A549 (cell line): ENCODE results near the gene UCKL1.

Experiments used
- CBX2 ChIP-seq: fragments of 200-600 bp; sonication (generic); IDR thresholded peaks from 2 replicates; pipeline ENCODE4 v1.6.1; 2016; ENCODE audit warnings: low read depth, mild to moderate bottlenecking, borderline replicate concordance
- CHD2 ChIP-seq: fragments of 150-350 bp; IDR thresholded peaks from 2 replicates; pipeline ENCODE4 v1.6.1; 2014; ENCODE audit warnings: low read length; ENCODE audit not compliant: partially characterized antibody
- CHD4 ChIP-seq: fragments of 200-600 bp; sonication (generic); IDR thresholded peaks from 2 replicates; pipeline ENCODE4 v1.6.1; 2016; ENCODE audit warnings: antibody characterized with exemption, mild to moderate bottlenecking, borderline replicate concordance
- CTCF ChIP-seq: fragments of >200 bp; sonication (Bioruptor Twin); formaldehyde crosslinking; IDR thresholded peaks from 3 replicates; pipeline ENCODE4 v1.5.1; 2016
- JUN ChIP-seq, 2 experiments: fragments of >200 bp; sonication (Bioruptor Twin); formaldehyde crosslinking; IDR thresholded peaks; 2 replicates in 1 of 2; 3 replicates in 1 of 2; pipeline ENCODE4 v1.6.1; 2016 to 2017
- JUNB ChIP-seq: fragments of >200 bp; sonication (Bioruptor Twin); formaldehyde crosslinking; IDR thresholded peaks from 2 replicates; pipeline ENCODE4 v1.6.1; 2016
- MAX ChIP-seq: IDR thresholded peaks from 2 replicates; pipeline ENCODE4 v1.6.1; 2012
- POLR2A ChIP-seq: IDR thresholded peaks from 2 replicates; pipeline ENCODE4 v1.6.1; 2012; ENCODE audit warnings: mild to moderate bottlenecking, low read length
- REST ChIP-seq: fragments of 200-600 bp; sonication (generic); IDR thresholded peaks from 2 replicates; pipeline ENCODE4 v1.6.1; 2016; ENCODE audit warnings: antibody characterized with exemption, mild to moderate bottlenecking, moderate library complexity

GRCh38 chr20:63942250-63942951, 13.8 kb downstream of the UCKL1 start:
- TF ChIP-seq POLR2A: no peak
- no peak for TF ChIP-seq CTCF
- no peak for TF ChIP-seq CHD4
- TF ChIP-seq JUN (IDR thresholded peaks at IDR 0.05): no peak
- TF ChIP-seq CBX2: no peak
- no peak for TF ChIP-seq CHD2
- no peak for TF ChIP-seq REST
- TF ChIP-seq JUNB: no peak
- TF ChIP-seq MAX: no peak
